GM23338 (cell line): ENCODE results near the gene TTLL9. TPM values are rescaled to one million over a fixed set of nuclear protein-coding genes. Genes with fewer than 3 reads are reported as not detected.

Source experiments
- ATAC-seq: fragments of 200-7000 bp; cut with Tn5 transposase; 3 replicates; pipeline ENCODE4 v1.9.1; 2020
- DNase-seq: peaks from one replicate; pipeline ENCODE4 v3.0.0-alpha.2; 2015; ENCODE audit warnings: low spot score
- H2AFZ ChIP-seq: fragments of 200-600 bp; sonication (generic); 2 replicates; pipeline ENCODE4 v1.8.0; 2016; ENCODE audit warnings: antibody characterized with exemption, mild to moderate bottlenecking, moderate library complexity
- H3F3A ChIP-seq: fragments of 200-600 bp; sonication (generic); replicated peaks from 2 replicates; pipeline ENCODE4 v1.8.0; 2017; ENCODE audit warnings: antibody characterized with exemption, mixed run types, low read depth
- H3K27ac ChIP-seq: fragments of 200-600 bp; sonication (generic); 2 replicates; pipeline ENCODE4 v1.6.1; 2016; ENCODE audit warnings: low read depth
- H3K27me3 ChIP-seq: fragments of 200-600 bp; sonication (generic); 2 replicates; pipeline ENCODE4 v1.8.0; 2016; ENCODE audit warnings: mild to moderate bottlenecking, mixed run types, moderate library complexity; ENCODE audit not compliant: insufficient read depth
- H3K36me3 ChIP-seq: fragments of 200-600 bp; sonication (generic); 2 replicates; pipeline ENCODE4 v1.8.0; 2016; ENCODE audit warnings: mild to moderate bottlenecking; ENCODE audit not compliant: insufficient read depth
- H3K4me1 ChIP-seq: fragments of 200-600 bp; sonication (generic); 2 replicates; pipeline ENCODE4 v1.8.0; 2016; ENCODE audit warnings: mild to moderate bottlenecking, moderate library complexity; ENCODE audit not compliant: insufficient read depth
- H3K4me2 ChIP-seq: fragments of 200-600 bp; sonication (generic); 2 replicates; pipeline ENCODE4 v1.7.1; 2017; ENCODE audit warnings: mixed run types
- H3K4me3 ChIP-seq: fragments of 200-600 bp; sonication (generic); 2 replicates; pipeline ENCODE4 v1.6.1; 2016; ENCODE audit warnings: mixed run types
- H3K79me2 ChIP-seq: fragments of 200-600 bp; sonication (generic); replicated peaks from 2 replicates; pipeline ENCODE4 v1.8.0; 2017; ENCODE audit warnings: mild to moderate bottlenecking; ENCODE audit not compliant: insufficient read depth
- H3K9me2 ChIP-seq: fragments of 200-600 bp; sonication (generic); 2 replicates; pipeline ENCODE4 v1.8.0; 2017; ENCODE audit not compliant: insufficient read depth
- H4K20me1 ChIP-seq: fragments of 200-600 bp; sonication (generic); replicated peaks from 2 replicates; pipeline ENCODE4 v1.8.0; 2017; ENCODE audit warnings: mild to moderate bottlenecking; ENCODE audit not compliant: insufficient read depth
- H3K27ac Mint-ChIP-seq: 2 replicates; pipeline ENCODE4 v1.8.0; 2020; ENCODE audit warnings: inconsistent platforms, mild to moderate bottlenecking, moderate library complexity, mixed read lengths
- H3K27me3 Mint-ChIP-seq: 3 replicates; pipeline ENCODE4 v1.8.0; 2022; ENCODE audit warnings: low read depth, mild to moderate bottlenecking, moderate library complexity, mixed read lengths, inconsistent platforms; ENCODE audit not compliant: insufficient read depth, poor library complexity
- H3K36me3 Mint-ChIP-seq: 3 replicates; pipeline ENCODE4 v1.8.0; 2021; ENCODE audit warnings: low read depth, mild to moderate bottlenecking, inconsistent platforms, moderate library complexity, mixed read lengths
- H3K4me1 Mint-ChIP-seq: 3 replicates; pipeline ENCODE4 v1.8.0; 2020; ENCODE audit warnings: mild to moderate bottlenecking, inconsistent platforms, mixed read lengths
- H3K4me3 Mint-ChIP-seq: 3 replicates; pipeline ENCODE4 v1.8.0; 2021; ENCODE audit warnings: moderate library complexity, mild to moderate bottlenecking, inconsistent platforms, mixed read lengths
- H3K9me3 Mint-ChIP-seq: 3 replicates; pipeline ENCODE4 v1.8.0; 2020; ENCODE audit warnings: moderate library complexity, mild to moderate bottlenecking, inconsistent platforms, mixed read lengths
- CREB1 ChIP-seq: fragments of 250-450 bp; sonication (Bioruptor Pico); IDR thresholded peaks from 2 replicates; pipeline ENCODE4 v1.5.0; 2020; ENCODE audit warnings: low read depth, mild to moderate bottlenecking, moderate library complexity
- EZH2 ChIP-seq: fragments of 200-600 bp; sonication (generic); IDR thresholded peaks from one replicate; pipeline ENCODE4 v1.8.0; 2017; ENCODE audit warnings: antibody characterized with exemption, mild to moderate bottlenecking, low read depth; ENCODE audit not compliant: unreplicated experiment
- EZH2phosphoT487 ChIP-seq: fragments of 200-600 bp; sonication (generic); IDR thresholded peaks from one replicate; pipeline ENCODE4 v1.8.1; 2018; ENCODE audit warnings: antibody characterized with exemption; ENCODE audit not compliant: unreplicated experiment
- JUNB ChIP-seq: IDR thresholded peaks from one replicate; pipeline ENCODE4 v1.6.1; 2016; ENCODE audit warnings: antibody characterized with exemption; ENCODE audit not compliant: unreplicated experiment
- NANOG ChIP-seq: IDR thresholded peaks from 2 replicates; pipeline ENCODE4 v1.6.1; 2016; ENCODE audit warnings: antibody characterized with exemption, borderline replicate concordance
- POLR2AphosphoS5 ChIP-seq: IDR thresholded peaks from 2 replicates; pipeline ENCODE4 v1.6.1; 2016; ENCODE audit warnings: antibody characterized with exemption, low read depth
- STAT1 ChIP-seq: IDR thresholded peaks from one replicate; pipeline ENCODE4 v1.6.1; 2016; ENCODE audit warnings: antibody characterized with exemption; ENCODE audit not compliant: unreplicated experiment
- ZNF114 ChIP-seq: fragments of 250-450 bp; sonication (Bioruptor Pico); IDR thresholded peaks from 2 replicates; pipeline ENCODE4 v1.5.0; 2020; ENCODE audit warnings: mild to moderate bottlenecking, moderate library complexity
- ZNF331 ChIP-seq: fragments of 250-450 bp; sonication (Bioruptor Pico); IDR thresholded peaks from 2 replicates; pipeline ENCODE4 v1.5.0; 2020; ENCODE audit warnings: low read depth, mild to moderate bottlenecking, moderate library complexity
- polyA plus RNA-seq: library from polyadenylated mRNA; unstranded; fragments of >200 nt; fragmentation: Nextera tagmentation; extraction: Ambion mirVana; gene quantifications from 2 replicates; pipeline ENCODE4 v1.2.1, GENCODE V29; 2016
- total RNA-seq: library from RNA; depleted of rRNA; stranded (reverse); fragments of >200 nt; shearing (Covaris generic); gene quantifications from 2 replicates; pipeline ENCODE4 v1.2.3, GENCODE V29; 2014
- TF ChIP-seq, protein P1 (sequence below): IDR thresholded peaks from one replicate; pipeline ENCODE4 v1.6.1; 2018; ENCODE audit warnings: antibody characterized with exemption; ENCODE audit not compliant: unreplicated experiment
- TF ChIP-seq, protein P2 (sequence below): fragments of 250-450 bp; sonication (Bioruptor Pico); IDR thresholded peaks from 2 replicates; pipeline ENCODE4 v1.5.0; 2020; ENCODE audit warnings: mild to moderate bottlenecking, moderate library complexity
- TF ChIP-seq, protein P3 (sequence below): IDR thresholded peaks from 2 replicates; pipeline ENCODE4 v1.6.1; 2016; ENCODE audit warnings: antibody characterized with exemption
- TF ChIP-seq, protein P4 (sequence below), 2 experiments: fragments of 200-600 bp in 1 of 2; sonication (generic) in 1 of 2; conservative IDR thresholded peaks; 2 replicates each; pipeline versions ENCODE4 v1.5.1 to v1.6.1; 2016 to 2017; ENCODE audit warnings: antibody characterized with exemption in 2 of 2, low read depth in 2 of 2, mild to moderate bottlenecking in 2 of 2, moderate library complexity in 1 of 2

TTLL9 gene
- total and polyA plus RNA-seq, 2 experiments from 2014 or later = not detected

DNA sequence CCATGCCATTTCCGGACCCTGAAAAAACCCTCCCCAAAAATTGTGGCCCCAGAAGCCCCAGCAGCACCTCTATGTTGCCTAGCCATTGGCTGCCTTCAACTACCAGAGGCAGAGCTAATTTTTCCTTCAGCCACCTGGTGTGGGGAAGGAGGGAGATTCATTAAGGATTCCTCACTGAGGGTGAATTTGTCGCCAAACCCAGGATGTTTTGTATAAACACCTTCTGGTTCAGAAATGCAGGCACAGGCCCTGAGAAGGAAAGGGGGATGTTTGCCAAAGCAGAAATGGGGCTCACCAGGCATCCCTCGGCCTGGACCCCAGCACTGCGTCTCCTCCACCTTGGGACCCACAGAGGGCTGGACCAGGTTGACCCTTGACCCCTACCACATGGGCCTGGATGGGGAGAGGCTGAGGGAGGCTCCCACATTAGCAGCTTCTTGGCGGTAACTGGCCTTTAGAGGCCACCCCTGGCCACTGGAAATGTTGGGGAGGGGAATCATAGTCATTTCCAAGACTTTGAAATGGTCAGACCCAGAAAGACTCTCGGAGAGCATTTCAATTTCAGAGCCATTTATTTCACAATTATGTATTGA lies 83.2 kb downstream of the TTLL9 start:
- peaks cover 24% of the 10 kb centered on the region for H3K79me2 ChIP-seq
- Mint-ChIP-seq H3K4me3 (no peak overlapping the region), H3K4me1 (peaks cover 10% of the 10 kb centered on the region), H3K27me3 (peaks cover 12% of the 10 kb centered on the region), H3K27ac (no peak overlapping the region), H3K36me3 (peaks cover 20% of the 10 kb centered on the region), H3K9me3 (peaks cover 17% of the 10 kb centered on the region)
- H3F3A ChIP-seq = peaks cover 6% of the 10 kb centered on the region; the same call in 1 of the 2 replicates
- H3K27me3 ChIP-seq = no peaks in the 10 kb centered on the region
- H3K4me3 ChIP-seq = no peak overlapping the region
- peaks cover 27% of the 10 kb centered on the region for H4K20me1 ChIP-seq
- ATAC-seq = no peak
- H3K4me2 ChIP-seq = no peak overlapping the region
- no peak for DNase-seq
- H3K4me1 ChIP-seq = peaks cover 13% of the 10 kb centered on the region
- peaks cover 13% of the 10 kb centered on the region for H3K36me3 ChIP-seq
- TF ChIP-seq, protein P1, sequence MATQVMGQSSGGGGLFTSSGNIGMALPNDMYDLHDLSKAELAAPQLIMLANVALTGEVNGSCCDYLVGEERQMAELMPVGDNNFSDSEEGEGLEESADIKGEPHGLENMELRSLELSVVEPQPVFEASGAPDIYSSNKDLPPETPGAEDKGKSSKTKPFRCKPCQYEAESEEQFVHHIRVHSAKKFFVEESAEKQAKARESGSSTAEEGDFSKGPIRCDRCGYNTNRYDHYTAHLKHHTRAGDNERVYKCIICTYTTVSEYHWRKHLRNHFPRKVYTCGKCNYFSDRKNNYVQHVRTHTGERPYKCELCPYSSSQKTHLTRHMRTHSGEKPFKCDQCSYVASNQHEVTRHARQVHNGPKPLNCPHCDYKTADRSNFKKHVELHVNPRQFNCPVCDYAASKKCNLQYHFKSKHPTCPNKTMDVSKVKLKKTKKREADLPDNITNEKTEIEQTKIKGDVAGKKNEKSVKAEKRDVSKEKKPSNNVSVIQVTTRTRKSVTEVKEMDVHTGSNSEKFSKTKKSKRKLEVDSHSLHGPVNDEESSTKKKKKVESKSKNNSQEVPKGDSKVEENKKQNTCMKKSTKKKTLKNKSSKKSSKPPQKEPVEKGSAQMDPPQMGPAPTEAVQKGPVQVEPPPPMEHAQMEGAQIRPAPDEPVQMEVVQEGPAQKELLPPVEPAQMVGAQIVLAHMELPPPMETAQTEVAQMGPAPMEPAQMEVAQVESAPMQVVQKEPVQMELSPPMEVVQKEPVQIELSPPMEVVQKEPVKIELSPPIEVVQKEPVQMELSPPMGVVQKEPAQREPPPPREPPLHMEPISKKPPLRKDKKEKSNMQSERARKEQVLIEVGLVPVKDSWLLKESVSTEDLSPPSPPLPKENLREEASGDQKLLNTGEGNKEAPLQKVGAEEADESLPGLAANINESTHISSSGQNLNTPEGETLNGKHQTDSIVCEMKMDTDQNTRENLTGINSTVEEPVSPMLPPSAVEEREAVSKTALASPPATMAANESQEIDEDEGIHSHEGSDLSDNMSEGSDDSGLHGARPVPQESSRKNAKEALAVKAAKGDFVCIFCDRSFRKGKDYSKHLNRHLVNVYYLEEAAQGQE = no peak
- no peak for TF ChIP-seq EZH2
- TF ChIP-seq ZNF331 (CRISPR knock-in tag) = no peak
- TF ChIP-seq, protein P2, sequence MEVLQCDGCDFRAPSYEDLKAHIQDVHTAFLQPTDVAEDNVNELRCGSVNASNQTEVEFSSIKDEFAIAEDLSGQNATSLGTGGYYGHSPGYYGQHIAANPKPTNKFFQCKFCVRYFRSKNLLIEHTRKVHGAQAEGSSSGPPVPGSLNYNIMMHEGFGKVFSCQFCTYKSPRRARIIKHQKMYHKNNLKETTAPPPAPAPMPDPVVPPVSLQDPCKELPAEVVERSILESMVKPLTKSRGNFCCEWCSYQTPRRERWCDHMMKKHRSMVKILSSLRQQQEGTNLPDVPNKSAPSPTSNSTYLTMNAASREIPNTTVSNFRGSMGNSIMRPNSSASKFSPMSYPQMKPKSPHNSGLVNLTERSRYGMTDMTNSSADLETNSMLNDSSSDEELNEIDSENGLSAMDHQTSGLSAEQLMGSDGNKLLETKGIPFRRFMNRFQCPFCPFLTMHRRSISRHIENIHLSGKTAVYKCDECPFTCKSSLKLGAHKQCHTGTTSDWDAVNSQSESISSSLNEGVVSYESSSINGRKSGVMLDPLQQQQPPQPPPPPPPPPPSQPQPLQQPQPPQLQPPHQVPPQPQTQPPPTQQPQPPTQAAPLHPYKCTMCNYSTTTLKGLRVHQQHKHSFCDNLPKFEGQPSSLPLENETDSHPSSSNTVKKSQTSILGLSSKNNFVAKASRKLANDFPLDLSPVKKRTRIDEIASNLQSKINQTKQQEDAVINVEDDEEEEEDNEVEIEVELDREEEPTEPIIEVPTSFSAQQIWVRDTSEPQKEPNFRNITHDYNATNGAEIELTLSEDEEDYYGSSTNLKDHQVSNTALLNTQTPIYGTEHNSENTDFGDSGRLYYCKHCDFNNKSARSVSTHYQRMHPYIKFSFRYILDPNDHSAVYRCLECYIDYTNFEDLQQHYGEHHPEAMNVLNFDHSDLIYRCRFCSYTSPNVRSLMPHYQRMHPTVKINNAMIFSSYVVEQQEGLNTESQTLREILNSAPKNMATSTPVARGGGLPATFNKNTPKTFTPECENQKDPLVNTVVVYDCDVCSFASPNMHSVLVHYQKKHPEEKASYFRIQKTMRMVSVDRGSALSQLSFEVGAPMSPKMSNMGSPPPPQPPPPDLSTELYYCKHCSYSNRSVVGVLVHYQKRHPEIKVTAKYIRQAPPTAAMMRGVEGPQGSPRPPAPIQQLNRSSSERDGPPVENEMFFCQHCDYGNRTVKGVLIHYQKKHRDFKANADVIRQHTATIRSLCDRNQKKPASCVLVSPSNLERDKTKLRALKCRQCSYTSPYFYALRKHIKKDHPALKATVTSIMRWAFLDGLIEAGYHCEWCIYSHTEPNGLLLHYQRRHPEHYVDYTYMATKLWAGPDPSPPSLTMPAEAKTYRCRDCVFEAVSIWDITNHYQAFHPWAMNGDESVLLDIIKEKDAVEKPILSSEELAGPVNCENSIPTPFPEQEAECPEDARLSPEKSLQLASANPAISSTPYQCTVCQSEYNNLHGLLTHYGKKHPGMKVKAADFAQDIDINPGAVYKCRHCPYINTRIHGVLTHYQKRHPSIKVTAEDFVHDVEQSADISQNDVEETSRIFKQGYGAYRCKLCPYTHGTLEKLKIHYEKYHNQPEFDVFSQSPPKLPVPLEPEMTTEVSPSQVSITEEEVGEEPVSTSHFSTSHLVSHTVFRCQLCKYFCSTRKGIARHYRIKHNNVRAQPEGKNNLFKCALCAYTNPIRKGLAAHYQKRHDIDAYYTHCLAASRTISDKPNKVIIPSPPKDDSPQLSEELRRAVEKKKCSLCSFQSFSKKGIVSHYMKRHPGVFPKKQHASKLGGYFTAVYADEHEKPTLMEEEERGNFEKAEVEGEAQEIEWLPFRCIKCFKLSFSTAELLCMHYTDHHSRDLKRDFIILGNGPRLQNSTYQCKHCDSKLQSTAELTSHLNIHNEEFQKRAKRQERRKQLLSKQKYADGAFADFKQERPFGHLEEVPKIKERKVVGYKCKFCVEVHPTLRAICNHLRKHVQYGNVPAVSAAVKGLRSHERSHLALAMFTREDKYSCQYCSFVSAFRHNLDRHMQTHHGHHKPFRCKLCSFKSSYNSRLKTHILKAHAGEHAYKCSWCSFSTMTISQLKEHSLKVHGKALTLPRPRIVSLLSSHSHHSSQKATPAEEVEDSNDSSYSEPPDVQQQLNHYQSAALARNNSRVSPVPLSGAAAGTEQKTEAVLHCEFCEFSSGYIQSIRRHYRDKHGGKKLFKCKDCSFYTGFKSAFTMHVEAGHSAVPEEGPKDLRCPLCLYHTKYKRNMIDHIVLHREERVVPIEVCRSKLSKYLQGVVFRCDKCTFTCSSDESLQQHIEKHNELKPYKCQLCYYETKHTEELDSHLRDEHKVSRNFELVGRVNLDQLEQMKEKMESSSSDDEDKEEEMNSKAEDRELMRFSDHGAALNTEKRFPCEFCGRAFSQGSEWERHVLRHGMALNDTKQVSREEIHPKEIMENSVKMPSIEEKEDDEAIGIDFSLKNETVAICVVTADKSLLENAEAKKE = no peak
- TF ChIP-seq, protein P3, sequence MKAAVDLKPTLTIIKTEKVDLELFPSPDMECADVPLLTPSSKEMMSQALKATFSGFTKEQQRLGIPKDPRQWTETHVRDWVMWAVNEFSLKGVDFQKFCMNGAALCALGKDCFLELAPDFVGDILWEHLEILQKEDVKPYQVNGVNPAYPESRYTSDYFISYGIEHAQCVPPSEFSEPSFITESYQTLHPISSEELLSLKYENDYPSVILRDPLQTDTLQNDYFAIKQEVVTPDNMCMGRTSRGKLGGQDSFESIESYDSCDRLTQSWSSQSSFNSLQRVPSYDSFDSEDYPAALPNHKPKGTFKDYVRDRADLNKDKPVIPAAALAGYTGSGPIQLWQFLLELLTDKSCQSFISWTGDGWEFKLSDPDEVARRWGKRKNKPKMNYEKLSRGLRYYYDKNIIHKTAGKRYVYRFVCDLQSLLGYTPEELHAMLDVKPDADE = no peak
- TF ChIP-seq, protein P4, sequence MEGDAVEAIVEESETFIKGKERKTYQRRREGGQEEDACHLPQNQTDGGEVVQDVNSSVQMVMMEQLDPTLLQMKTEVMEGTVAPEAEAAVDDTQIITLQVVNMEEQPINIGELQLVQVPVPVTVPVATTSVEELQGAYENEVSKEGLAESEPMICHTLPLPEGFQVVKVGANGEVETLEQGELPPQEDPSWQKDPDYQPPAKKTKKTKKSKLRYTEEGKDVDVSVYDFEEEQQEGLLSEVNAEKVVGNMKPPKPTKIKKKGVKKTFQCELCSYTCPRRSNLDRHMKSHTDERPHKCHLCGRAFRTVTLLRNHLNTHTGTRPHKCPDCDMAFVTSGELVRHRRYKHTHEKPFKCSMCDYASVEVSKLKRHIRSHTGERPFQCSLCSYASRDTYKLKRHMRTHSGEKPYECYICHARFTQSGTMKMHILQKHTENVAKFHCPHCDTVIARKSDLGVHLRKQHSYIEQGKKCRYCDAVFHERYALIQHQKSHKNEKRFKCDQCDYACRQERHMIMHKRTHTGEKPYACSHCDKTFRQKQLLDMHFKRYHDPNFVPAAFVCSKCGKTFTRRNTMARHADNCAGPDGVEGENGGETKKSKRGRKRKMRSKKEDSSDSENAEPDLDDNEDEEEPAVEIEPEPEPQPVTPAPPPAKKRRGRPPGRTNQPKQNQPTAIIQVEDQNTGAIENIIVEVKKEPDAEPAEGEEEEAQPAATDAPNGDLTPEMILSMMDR (conservative IDR thresholded peaks at IDR 0.05; ENCODE audit: low read depth in 2 of 2) = no peak
- no peak for TF ChIP-seq CREB1
- no peak for TF ChIP-seq POLR2AphosphoS5
- no peak for TF ChIP-seq EZH2phosphoT487
- TF ChIP-seq JUNB = no peak
- TF ChIP-seq ZNF114 = no peak
- no peak for TF ChIP-seq STAT1
- no peak for TF ChIP-seq NANOG
- H3K9me2 ChIP-seq = no peaks in the 10 kb centered on the region
- no peak overlapping the region for H2AFZ ChIP-seq
- no peak overlapping the region for H3K27ac ChIP-seq
